H9 (cell line): ENCODE data around the gene NUDT4. TPM values are rescaled to one million over a fixed set of nuclear protein-coding genes. Genes with fewer than 3 reads are reported as not detected.

Experiments used
- DNase-seq: peaks from one replicate; pipeline ENCODE4 v3.0.0-alpha.2; 2017
- H2AFZ ChIP-seq: one replicate; pipeline ENCODE4 v1.6.1; 2013; ENCODE audit warnings: mild to moderate bottlenecking, low read length, control low read depth, moderate library complexity
- H2AK5ac ChIP-seq: 2 replicates; pipeline ENCODE4 v1.6.1; 2013; ENCODE audit warnings: low read length, control low read depth, mixed read lengths; ENCODE audit not compliant: insufficient read length
- H2BK120ac ChIP-seq: one replicate; pipeline ENCODE4 v1.6.1; 2013; ENCODE audit warnings: low read depth, mild to moderate bottlenecking, low read length, control low read depth, inconsistent platforms; ENCODE audit not compliant: poor library complexity, severe bottlenecking
- H2BK12ac ChIP-seq: 2 replicates; pipeline ENCODE4 v1.6.1; 2013; ENCODE audit warnings: low read length, control low read depth, mixed read lengths, low read depth; ENCODE audit not compliant: insufficient read length
- H2BK15ac ChIP-seq: 2 replicates; pipeline ENCODE4 v1.6.1; 2013; ENCODE audit warnings: low read depth, low read length, control low read depth
- H2BK20ac ChIP-seq: one replicate; pipeline ENCODE4 v1.6.1; 2013; ENCODE audit warnings: low read depth, mild to moderate bottlenecking, low read length, control low read depth, inconsistent platforms; ENCODE audit not compliant: poor library complexity, severe bottlenecking
- H2BK5ac ChIP-seq: 2 replicates; pipeline ENCODE4 v1.6.1; 2013; ENCODE audit warnings: low read length, control low read depth, mixed read lengths; ENCODE audit not compliant: insufficient read length
- H3K14ac ChIP-seq: 2 replicates; pipeline ENCODE4 v1.6.1; 2013; ENCODE audit warnings: low read length, control low read depth; ENCODE audit not compliant: insufficient read depth
- H3K18ac ChIP-seq: 2 replicates; pipeline ENCODE4 v1.6.1; 2013; ENCODE audit warnings: low read depth, mild to moderate bottlenecking, mixed read lengths, low read length, control low read depth; ENCODE audit not compliant: insufficient read length
- H3K23ac ChIP-seq: 2 replicates; pipeline ENCODE4 v1.6.1; 2013; ENCODE audit warnings: low read length, control low read depth, mixed read lengths, low read depth; ENCODE audit not compliant: insufficient read length
- H3K23me2 ChIP-seq: 2 replicates; pipeline ENCODE4 v1.6.1; 2013; ENCODE audit warnings: low read depth, mild to moderate bottlenecking, mixed read lengths, low read length, control low read depth; ENCODE audit not compliant: insufficient read length, poor library complexity, severe bottlenecking
- H3K27ac ChIP-seq: 2 replicates; pipeline ENCODE4 v1.5.1; 2013; ENCODE audit warnings: low read length, control low read depth, mixed read lengths, low read depth; ENCODE audit not compliant: insufficient read length
- H3K27me3 ChIP-seq: 2 replicates; pipeline ENCODE4 v1.6.1; 2013; ENCODE audit warnings: low read length, control low read depth, inconsistent platforms; ENCODE audit not compliant: insufficient read depth
- H3K4ac ChIP-seq: 2 replicates; pipeline ENCODE4 v1.6.1; 2013; ENCODE audit warnings: low read depth, mild to moderate bottlenecking, control low read depth, inconsistent platforms, low read length, moderate library complexity
- H3K4me1 ChIP-seq: 2 replicates; pipeline ENCODE4 v1.6.1; 2013; ENCODE audit warnings: low read length, control low read depth, inconsistent platforms; ENCODE audit not compliant: insufficient read depth
- H3K4me2 ChIP-seq: 2 replicates; pipeline ENCODE4 v1.6.1; 2013; ENCODE audit warnings: low read length, control low read depth, mixed read lengths; ENCODE audit not compliant: insufficient read length, insufficient read depth
- H3K56ac ChIP-seq: 2 replicates; pipeline ENCODE4 v1.6.1; 2013; ENCODE audit warnings: low read depth, mild to moderate bottlenecking, mixed read lengths, low read length, control low read depth; ENCODE audit not compliant: insufficient read length
- H3K79me1 ChIP-seq: 2 replicates; pipeline ENCODE4 v1.6.1; 2013; ENCODE audit warnings: low read depth, mild to moderate bottlenecking, moderate library complexity, low read length, control low read depth, inconsistent platforms; ENCODE audit not compliant: insufficient read depth, poor library complexity, severe bottlenecking
- H3K79me2 ChIP-seq: 2 replicates; pipeline ENCODE4 v1.6.1; 2013; ENCODE audit warnings: low read length, control low read depth, inconsistent platforms; ENCODE audit not compliant: insufficient read depth
- H3K9ac ChIP-seq: 2 replicates; pipeline ENCODE4 v1.6.1; 2013; ENCODE audit warnings: low read length, control low read depth, mixed read lengths; ENCODE audit not compliant: insufficient read length; ENCODE audit errors: extremely low read depth
- H3K9me3 ChIP-seq: one replicate; pipeline ENCODE4 v1.6.1; 2013; ENCODE audit warnings: low read depth, low read length, inconsistent platforms; ENCODE audit not compliant: control insufficient read depth
- H3T11ph ChIP-seq: one replicate; pipeline ENCODE4 v1.6.1; 2013; ENCODE audit warnings: mild to moderate bottlenecking, low read length, control low read depth, inconsistent platforms
- H4K20me1 ChIP-seq: one replicate; pipeline ENCODE4 v1.6.1; 2013; ENCODE audit not compliant: control insufficient read depth, insufficient read length, insufficient read depth
- H4K5ac ChIP-seq: 2 replicates; pipeline ENCODE4 v1.6.1; 2013; ENCODE audit warnings: low read depth, mild to moderate bottlenecking, mixed read lengths, low read length, control low read depth; ENCODE audit not compliant: insufficient read length
- H4K8ac ChIP-seq: replicated peaks from 2 replicates; pipeline ENCODE4 v1.6.1; 2013; ENCODE audit warnings: low read length, control low read depth, mixed read lengths, low read depth; ENCODE audit not compliant: insufficient read length
- H4K91ac ChIP-seq: 2 replicates; pipeline ENCODE4 v1.6.1; 2013; ENCODE audit warnings: low read depth, mild to moderate bottlenecking, moderate library complexity, mixed read lengths, low read length, control low read depth; ENCODE audit not compliant: insufficient read length
- H3K27ac Mint-ChIP-seq, 3 experiments: 2 replicates in 2 of 3; 3 replicates in 1 of 3; pipeline ENCODE4 v1.8.0; 2020 to 2021; ENCODE audit warnings: mixed read lengths in 3 of 3, mild to moderate bottlenecking in 1 of 3, moderate library complexity in 1 of 3
- H3K27me3 Mint-ChIP-seq: 2 replicates; pipeline ENCODE4 v1.8.0; 2021; ENCODE audit warnings: low read depth, mild to moderate bottlenecking, moderate library complexity, mixed read lengths
- H3K36me3 Mint-ChIP-seq, 3 experiments: 2 replicates in 2 of 3; 3 replicates in 1 of 3; pipeline ENCODE4 v1.8.0; 2020 to 2021; ENCODE audit warnings: low read depth in 3 of 3, mixed read lengths in 3 of 3; ENCODE audit not compliant: insufficient read depth in 1 of 3
- H3K4me1 Mint-ChIP-seq, 2 experiments: 2 replicates each; pipeline ENCODE4 v1.8.0; 2020; ENCODE audit warnings: mixed read lengths in 2 of 2
- H3K4me3 Mint-ChIP-seq, 2 experiments: 2 replicates in 1 of 2; 3 replicates in 1 of 2; pipeline ENCODE4 v1.8.0; 2020 to 2021; ENCODE audit warnings: mild to moderate bottlenecking in 2 of 2, mixed read lengths in 2 of 2, moderate library complexity in 1 of 2
- H3K9me3 Mint-ChIP-seq, 2 experiments: 2 replicates in 1 of 2; 3 replicates in 1 of 2; pipeline ENCODE4 v1.8.0; 2020; ENCODE audit warnings: mild to moderate bottlenecking in 2 of 2, mixed read lengths in 2 of 2, moderate library complexity in 1 of 2
- CTCF ChIP-seq: fragments of 200-600 bp; sonication (generic); conservative IDR thresholded peaks from 3 replicates; pipeline ENCODE4 v1.8.0; 2021; ENCODE audit warnings: antibody characterized with exemption, mild to moderate bottlenecking
- WGBS: extraction: QIAGEN DNeasy Blood & Tissue Kit; methylation state at CpG from one replicate; pipeline ENCODE4 v1.1.7; 2013; ENCODE audit warnings: missing lambda C conversion rate, low lambda C conversion rate, mixed read lengths; ENCODE audit not compliant: insufficient read length; ENCODE audit errors: extremely low coverage; 5-methylcytosine and 5-hydroxymethylcytosine counted together
- total RNA-seq: library from RNA; stranded (reverse); gene quantifications from 2 replicates; pipeline ENCODE4 v1.2.1, GENCODE V29; 2021

NUDT4 gene
- total RNA-seq, 1 experiment from 2014 or later: 40.6 TPM

GRCh38 chr12:93360688-93361087 lies 17.0 kb upstream of the NUDT4 start:
- H2BK5ac ChIP-seq: no peak overlapping the region
- no peak overlapping the region for H3K23ac ChIP-seq
- no peak for DNase-seq
- H3K18ac ChIP-seq: no peak overlapping the region
- no peaks in the 10 kb centered on the region for H3K79me2 ChIP-seq
- WGBS: no CpG with 5 or more reads among the region's 2 CpGs
- Mint-ChIP-seq H3K4me3 (no peak overlapping the region), H3K4me1 (no peaks in the 10 kb centered on the region), H3K27ac (no peak overlapping the region), H3K36me3 (no peaks in the 10 kb centered on the region), H3K27me3 (no peaks in the 10 kb centered on the region), H3K9me3 (no peaks in the 10 kb centered on the region)
- no peak overlapping the region for H2AK5ac ChIP-seq
- H4K8ac ChIP-seq: no peak overlapping the region
- no peak overlapping the region for H3K14ac ChIP-seq
- no peaks in the 10 kb centered on the region for H3K79me1 ChIP-seq
- no peak overlapping the region for H2BK15ac ChIP-seq
- H3K4me1 ChIP-seq: no peaks in the 10 kb centered on the region; the same call in 1 of the 2 replicates
- no peaks in the 10 kb centered on the region for H3K9me3 ChIP-seq
- no peak overlapping the region for H3K9ac ChIP-seq
- H3K27me3 ChIP-seq: no peaks in the 10 kb centered on the region
- H3K4ac ChIP-seq: no peak overlapping the region
- H2BK12ac ChIP-seq: no peak overlapping the region
- no peaks in the 10 kb centered on the region for H4K20me1 ChIP-seq
- H3T11ph ChIP-seq: no peak overlapping the region
- no peak overlapping the region for H3K4me2 ChIP-seq
- no peak overlapping the region for H4K91ac ChIP-seq
- H2AFZ ChIP-seq: no peak overlapping the region
- no peak overlapping the region for H2BK20ac ChIP-seq
- no peak overlapping the region for H2BK120ac ChIP-seq
- no peak overlapping the region for H3K56ac ChIP-seq
- no peaks in the 10 kb centered on the region for H3K23me2 ChIP-seq
- no peak overlapping the region for H3K27ac ChIP-seq
- no peak overlapping the region for H4K5ac ChIP-seq
- no peak for TF ChIP-seq CTCF
